OCI-LY7 (cell line): ENCODE data around the gene SLC25A21. TPM values are rescaled to one million over a fixed set of nuclear protein-coding genes. Genes with fewer than 3 reads are reported as not detected.

Source experiments
- BruUV-seq: library from RNA; stranded (reverse); fragments of 400-500 nt; replicated peaks from 2 replicates; lab custom pipeline; 2021; lab: Mats Ljungman, UMichigan
- CTCF ChIA-PET: fragments of 300-600 bp; sonication (Branson Sonifier 250); formaldehyde crosslinking; loops from one replicate; lab custom pipeline; 2022; ENCODE audit warnings: antibody characterized with exemption; ENCODE audit not compliant: unreplicated experiment; lab: Charles Lee
- POLR2A ChIA-PET: fragments of 300-600 bp; sonication (Branson Sonifier 250); formaldehyde crosslinking; loops from one replicate; lab custom pipeline; 2022; ENCODE audit warnings: antibody characterized with exemption; lab: Charles Lee
- DNase-seq: peaks from one replicate; pipeline ENCODE4 v3.0.0-alpha.2; 2015; ENCODE audit warnings: low spot score
- H2AFZ ChIP-seq: fragments of 200-600 bp; sonication (generic), shearing (Covaris generic); 2 replicates; pipeline ENCODE4 v1.6.1; 2014; ENCODE audit warnings: mild to moderate bottlenecking, antibody characterized with exemption, low read length, moderate library complexity
- H3K27ac ChIP-seq: fragments of 200-600 bp; sonication (generic); 2 replicates; pipeline ENCODE4 v1.5.1; 2014; ENCODE audit warnings: mixed run types, low read depth, mild to moderate bottlenecking, moderate library complexity, low read length, inconsistent platforms; ENCODE audit not compliant: poor library complexity, severe bottlenecking
- H3K36me3 ChIP-seq: fragments of 200-600 bp; sonication (generic); 2 replicates; pipeline ENCODE4 v1.6.1; 2014; ENCODE audit warnings: mild to moderate bottlenecking, antibody characterized with exemption, low read length, moderate library complexity, mixed read lengths; ENCODE audit not compliant: insufficient read depth
- H3K4me1 ChIP-seq: fragments of 200-600 bp; sonication (generic); 2 replicates; pipeline ENCODE4 v1.5.1; 2014; ENCODE audit warnings: mild to moderate bottlenecking, low read length; ENCODE audit not compliant: insufficient read depth, poor library complexity, severe bottlenecking
- H3K4me2 ChIP-seq: fragments of 200-600 bp; sonication (generic); 2 replicates; pipeline ENCODE4 v1.6.1; 2014; ENCODE audit warnings: mild to moderate bottlenecking, low read length
- H3K4me3 ChIP-seq: fragments of 200-600 bp; sonication (generic); 2 replicates; pipeline ENCODE4 v1.5.1; 2014; ENCODE audit warnings: mild to moderate bottlenecking, low read depth, low read length; ENCODE audit not compliant: poor library complexity, severe bottlenecking
- H3K79me2 ChIP-seq: fragments of 200-600 bp; sonication (generic); 2 replicates; pipeline ENCODE4 v1.6.1; 2016; ENCODE audit warnings: low read depth, mild to moderate bottlenecking, low read length, moderate library complexity, mixed read lengths; ENCODE audit not compliant: insufficient read depth
- H3K9me2 ChIP-seq: fragments of 200-600 bp; sonication (generic); 2 replicates; pipeline ENCODE4 v1.6.1; 2016; ENCODE audit warnings: mild to moderate bottlenecking, low read length, mixed read lengths; ENCODE audit not compliant: insufficient read depth
- H3K9me3 ChIP-seq: fragments of 200-600 bp; sonication (generic); 2 replicates; pipeline ENCODE4 v1.6.1; 2014; ENCODE audit warnings: mild to moderate bottlenecking, mixed run types, low read length, mixed read lengths
- H4K20me1 ChIP-seq: fragments of 200-600 bp; sonication (generic); 2 replicates; pipeline ENCODE4 v1.6.1; 2014; ENCODE audit warnings: mild to moderate bottlenecking, antibody characterized with exemption, low read length, moderate library complexity, mixed read lengths; ENCODE audit not compliant: insufficient read depth
- EZH2phosphoT487 ChIP-seq: fragments of 200-600 bp; sonication (generic); IDR thresholded peaks from 2 replicates; pipeline ENCODE4 v1.6.1; 2018; ENCODE audit warnings: low read depth, borderline replicate concordance, mild to moderate bottlenecking, mixed run types, antibody characterized with exemption, low read length, moderate library complexity, mixed read lengths
- intact Hi-C: fragments of 100-400 bp; cut with micrococcal nuclease; formaldehyde crosslinking; loops from one replicate; pipeline ENCODE4 v1.10.0; 2022; ENCODE audit not compliant: unreplicated experiment
- total RNA-seq, 2 experiments: library from RNA; depleted of rRNA in 1 of 2; stranded (reverse); fragments of >200 nt in 1 of 2; shearing (Covaris generic) in 1 of 2; gene quantifications; 2 replicates each; pipeline ENCODE4 v1.2.3, GENCODE V29; 2014 to 2022
- TF ChIP-seq, protein P1 (sequence below): fragments of 200-600 bp; sonication (generic); conservative IDR thresholded peaks from 2 replicates; pipeline ENCODE4 v1.5.1; 2014; ENCODE audit warnings: mild to moderate bottlenecking, antibody characterized with exemption, low read length, moderate library complexity, mixed read lengths

Gene SLC25A21
- total RNA-seq, 2 experiments from 2014 or later: not detected

DNA sequence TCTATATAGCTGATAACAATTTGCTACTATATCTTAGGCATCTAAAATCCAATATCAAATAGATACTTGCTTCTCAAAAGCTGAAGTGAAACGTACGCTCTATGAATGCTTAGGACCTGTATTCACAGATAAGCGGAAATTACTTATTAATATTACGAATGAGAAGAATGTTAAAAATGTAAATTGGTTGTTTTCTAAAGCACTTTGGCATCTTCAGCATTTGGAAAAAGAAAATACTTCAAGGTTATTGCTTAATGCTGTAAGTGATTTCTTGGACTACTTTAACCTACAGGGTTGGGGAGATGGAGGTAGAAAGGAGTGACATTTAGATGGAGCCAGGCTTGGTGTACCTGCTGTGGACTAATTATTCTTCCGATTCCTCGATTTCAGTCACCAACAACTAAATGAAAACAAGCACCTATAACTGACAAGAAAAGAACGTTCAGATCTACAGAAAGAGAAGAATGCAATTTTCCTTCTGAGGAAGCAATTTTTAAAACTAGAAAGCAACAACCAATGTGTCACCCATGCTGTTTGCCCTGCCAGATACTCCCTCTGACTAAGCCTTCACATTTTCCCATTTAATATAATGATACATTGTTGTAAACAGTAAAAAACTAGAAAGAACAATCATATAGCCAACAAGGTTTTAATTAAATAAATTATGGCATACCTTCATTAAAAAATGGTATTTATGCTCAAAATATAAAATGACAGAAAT lies 49.3 kb downstream of the SLC25A21 start:
- CTCF ChIA-PET: no interaction called here
- H2AFZ ChIP-seq: no peak overlapping the region
- H3K9me2 ChIP-seq: no peaks in the 10 kb centered on the region
- no peaks in the 10 kb centered on the region for H3K9me3 ChIP-seq
- no peak for DNase-seq
- H3K79me2 ChIP-seq: no peaks in the 10 kb centered on the region
- H3K27ac ChIP-seq: no peak overlapping the region
- H4K20me1 ChIP-seq: no peaks in the 10 kb centered on the region
- no peak overlapping the region for H3K4me2 ChIP-seq
- no TSS peak for BruUV-seq
- POLR2A ChIA-PET: interaction anchor here (0.6 to 0.8 kb wide), 2 partner anchors 15 to 532 kb away, joined by 3 to 4 read pairs; no protein-coding TSS in a partner anchor
- H3K36me3 ChIP-seq: no peaks in the 10 kb centered on the region
- intact Hi-C loops: no loop called here
- no peak for TF ChIP-seq EZH2phosphoT487
- TF ChIP-seq, protein P1, sequence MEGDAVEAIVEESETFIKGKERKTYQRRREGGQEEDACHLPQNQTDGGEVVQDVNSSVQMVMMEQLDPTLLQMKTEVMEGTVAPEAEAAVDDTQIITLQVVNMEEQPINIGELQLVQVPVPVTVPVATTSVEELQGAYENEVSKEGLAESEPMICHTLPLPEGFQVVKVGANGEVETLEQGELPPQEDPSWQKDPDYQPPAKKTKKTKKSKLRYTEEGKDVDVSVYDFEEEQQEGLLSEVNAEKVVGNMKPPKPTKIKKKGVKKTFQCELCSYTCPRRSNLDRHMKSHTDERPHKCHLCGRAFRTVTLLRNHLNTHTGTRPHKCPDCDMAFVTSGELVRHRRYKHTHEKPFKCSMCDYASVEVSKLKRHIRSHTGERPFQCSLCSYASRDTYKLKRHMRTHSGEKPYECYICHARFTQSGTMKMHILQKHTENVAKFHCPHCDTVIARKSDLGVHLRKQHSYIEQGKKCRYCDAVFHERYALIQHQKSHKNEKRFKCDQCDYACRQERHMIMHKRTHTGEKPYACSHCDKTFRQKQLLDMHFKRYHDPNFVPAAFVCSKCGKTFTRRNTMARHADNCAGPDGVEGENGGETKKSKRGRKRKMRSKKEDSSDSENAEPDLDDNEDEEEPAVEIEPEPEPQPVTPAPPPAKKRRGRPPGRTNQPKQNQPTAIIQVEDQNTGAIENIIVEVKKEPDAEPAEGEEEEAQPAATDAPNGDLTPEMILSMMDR: no peak
- no peaks in the 10 kb centered on the region for H3K4me1 ChIP-seq
- no peak overlapping the region for H3K4me3 ChIP-seq

DNA sequence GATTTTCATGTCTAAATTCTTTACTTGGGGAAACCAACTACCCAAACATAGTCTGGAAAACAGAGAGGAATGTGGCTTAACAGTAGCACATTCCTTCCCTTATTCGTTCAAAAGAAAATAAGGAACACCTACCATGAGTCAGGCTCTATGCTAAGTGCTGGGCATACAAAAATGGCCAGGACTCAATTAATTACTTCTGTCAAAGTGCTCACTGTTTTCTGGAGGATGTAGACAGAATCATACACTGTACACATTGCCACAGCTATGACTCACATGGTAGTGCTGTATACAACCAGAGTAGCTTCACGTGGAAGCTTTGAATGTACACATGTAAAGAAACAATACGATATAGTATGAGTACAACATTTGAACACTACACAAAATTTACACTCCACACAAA lies 50.1 kb downstream of the SLC25A21 start:
- H3K4me3 ChIP-seq: no peak overlapping the region
- H4K20me1 ChIP-seq: no peaks in the 10 kb centered on the region
- H3K9me3 ChIP-seq: no peaks in the 10 kb centered on the region
- intact Hi-C loops: no loop called here
- H3K27ac ChIP-seq: no peak overlapping the region
- no peaks in the 10 kb centered on the region for H3K79me2 ChIP-seq
- H3K4me1 ChIP-seq: no peaks in the 10 kb centered on the region
- no peak for DNase-seq
- 0 out of 2 replicates have a peak, but pooled peaks cover 1% of the 10 kb centered on the region for H3K9me2 ChIP-seq
- TF ChIP-seq, protein P1: no peak
- ChIA-PET CTCF (no interaction called here), POLR2A (interaction anchor here (0.6 to 0.8 kb wide), 2 partner anchors 16 to 533 kb away, joined by 3 to 4 read pairs; no protein-coding TSS in a partner anchor)
- no TSS peak for BruUV-seq
- no peak overlapping the region for H2AFZ ChIP-seq
- no peak overlapping the region for H3K4me2 ChIP-seq
- H3K36me3 ChIP-seq: no peaks in the 10 kb centered on the region
